Fibroblast of mammary gland (primary cell): ENCODE data around the gene MED13L.

Experiments
- DNase-seq: peaks from one replicate; pipeline ENCODE4 v3.0.0-alpha.2; 2010; ENCODE audit warnings: low read depth
- H3K4me3 ChIP-seq: 2 replicates; pipeline ENCODE4 v1.5.1; 2011; ENCODE audit warnings: low read depth, mild to moderate bottlenecking, low read length, moderate library complexity; ENCODE audit not compliant: control insufficient read depth
- TF ChIP-seq, protein P1 (sequence below): conservative IDR thresholded peaks from 2 replicates; pipeline ENCODE4 v1.5.1; 2011; ENCODE audit warnings: low read depth, low read length, inconsistent platforms; ENCODE audit not compliant: control insufficient read depth, insufficient read depth

The MED13L gene

DNA sequence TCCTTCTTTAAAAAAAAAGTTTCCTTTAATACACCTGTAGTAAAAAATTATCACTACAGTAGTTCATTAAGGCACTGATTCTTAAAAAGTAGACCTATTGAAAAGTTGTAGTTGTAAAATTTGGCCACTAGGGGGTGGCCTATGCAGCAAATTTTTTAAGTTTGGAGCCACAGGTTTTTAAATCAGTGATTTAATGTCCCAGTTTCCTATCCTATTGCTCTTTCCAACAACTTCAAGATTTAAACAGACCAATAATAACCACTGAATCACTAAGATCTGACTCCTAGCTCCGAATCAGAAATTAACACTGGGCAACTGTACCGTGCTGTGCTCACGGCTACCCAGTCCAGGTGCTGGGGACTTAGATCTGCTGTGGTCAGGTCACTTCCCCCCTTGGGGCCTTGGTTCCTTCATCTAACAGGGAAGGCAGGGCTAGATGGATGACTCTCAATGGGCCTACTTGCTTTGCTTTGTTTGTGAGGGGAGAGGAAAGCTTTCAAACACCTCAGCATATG, 279.3 kb downstream of the MED13L start:
- H3K4me3 ChIP-seq: no peak overlapping the region
- DNase-seq: peak; percentile 79
- TF ChIP-seq, protein P1, sequence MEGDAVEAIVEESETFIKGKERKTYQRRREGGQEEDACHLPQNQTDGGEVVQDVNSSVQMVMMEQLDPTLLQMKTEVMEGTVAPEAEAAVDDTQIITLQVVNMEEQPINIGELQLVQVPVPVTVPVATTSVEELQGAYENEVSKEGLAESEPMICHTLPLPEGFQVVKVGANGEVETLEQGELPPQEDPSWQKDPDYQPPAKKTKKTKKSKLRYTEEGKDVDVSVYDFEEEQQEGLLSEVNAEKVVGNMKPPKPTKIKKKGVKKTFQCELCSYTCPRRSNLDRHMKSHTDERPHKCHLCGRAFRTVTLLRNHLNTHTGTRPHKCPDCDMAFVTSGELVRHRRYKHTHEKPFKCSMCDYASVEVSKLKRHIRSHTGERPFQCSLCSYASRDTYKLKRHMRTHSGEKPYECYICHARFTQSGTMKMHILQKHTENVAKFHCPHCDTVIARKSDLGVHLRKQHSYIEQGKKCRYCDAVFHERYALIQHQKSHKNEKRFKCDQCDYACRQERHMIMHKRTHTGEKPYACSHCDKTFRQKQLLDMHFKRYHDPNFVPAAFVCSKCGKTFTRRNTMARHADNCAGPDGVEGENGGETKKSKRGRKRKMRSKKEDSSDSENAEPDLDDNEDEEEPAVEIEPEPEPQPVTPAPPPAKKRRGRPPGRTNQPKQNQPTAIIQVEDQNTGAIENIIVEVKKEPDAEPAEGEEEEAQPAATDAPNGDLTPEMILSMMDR: peak; percentile 63

GRCh38 chr12:115993737-115994136, 283.8 kb downstream of the MED13L start:
- TF ChIP-seq, protein P1: no peak
- no peak for DNase-seq
- H3K4me3 ChIP-seq: no peak overlapping the region

GRCh38 chr12:115990241-115990640, 287.3 kb downstream of the MED13L start:
- TF ChIP-seq, protein P1: no peak
- peak; percentile 25 for DNase-seq
- H3K4me3 ChIP-seq: no peak overlapping the region

DNA sequence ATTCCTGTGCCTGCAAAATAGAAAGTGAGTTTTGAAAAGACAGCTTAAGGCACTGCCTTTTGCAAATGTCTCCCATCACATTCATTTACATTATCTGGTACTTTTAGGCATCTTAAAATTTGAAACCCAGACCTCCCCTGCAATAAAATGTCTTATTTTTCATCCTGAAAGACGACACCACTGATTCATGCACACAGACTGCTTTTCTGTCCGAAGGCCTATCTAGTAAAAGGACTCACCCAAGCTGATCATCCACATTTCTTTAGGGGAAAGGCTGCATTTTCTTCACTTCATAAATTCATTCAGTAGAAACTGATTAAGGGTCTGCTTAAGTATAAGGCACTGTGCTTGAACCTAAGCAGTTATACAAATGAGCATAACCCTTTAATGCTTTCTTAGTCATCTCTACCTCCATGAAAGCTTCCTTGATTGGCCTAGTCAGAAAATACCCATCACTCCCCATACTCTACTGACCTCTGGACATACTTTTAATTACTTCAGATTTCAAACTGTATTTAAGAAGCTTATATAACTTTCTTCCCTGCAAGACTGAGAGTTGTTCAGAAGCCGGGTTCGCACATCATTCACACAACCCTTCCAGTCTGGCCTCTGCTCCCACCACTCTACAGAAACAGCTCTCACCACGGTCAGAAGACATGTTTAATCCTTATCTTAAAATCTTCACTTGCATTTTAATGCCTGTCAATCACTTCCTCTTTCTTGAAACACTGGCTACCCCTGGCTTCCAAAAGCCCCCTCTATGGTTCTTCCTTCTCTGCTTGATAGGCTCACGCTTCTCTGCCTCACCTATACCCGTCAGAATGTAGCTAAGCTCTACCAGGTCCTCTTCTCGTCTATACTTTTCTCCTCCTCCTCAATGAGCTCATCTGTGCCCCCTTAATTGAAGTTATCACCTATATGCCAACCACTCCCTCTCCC, 288.6 kb downstream of the MED13L start:
- no peak overlapping the region for H3K4me3 ChIP-seq
- TF ChIP-seq, protein P1: no peak
- DNase-seq: peak; percentile 20

- no peak for DNase-seq
- TF ChIP-seq, protein P1: no peak
These were observed 289.3 kb downstream of the MED13L start for GRCh38 chr12:115988212-115988611.

GRCh38 chr12:115984616-115985015, 292.9 kb downstream of the MED13L start:
- DNase-seq: no peak
- no peak overlapping the region for H3K4me3 ChIP-seq
- TF ChIP-seq, protein P1: no peak

More at GRCh38 chr12:115988212-115988611, 289.3 kb downstream of the MED13L start:
- H3K4me3 ChIP-seq: no peak overlapping the region
